CD4-positive, alpha-beta T cell treated with Interleukin-15 for 1 hour (primary cell): ENCODE measurements around the gene ARHGEF26.

Source experiments
- DNase-seq: peaks from one replicate; pipeline ENCODE4 v3.0.0-alpha.2; 2020

Gene ARHGEF26

DNA sequence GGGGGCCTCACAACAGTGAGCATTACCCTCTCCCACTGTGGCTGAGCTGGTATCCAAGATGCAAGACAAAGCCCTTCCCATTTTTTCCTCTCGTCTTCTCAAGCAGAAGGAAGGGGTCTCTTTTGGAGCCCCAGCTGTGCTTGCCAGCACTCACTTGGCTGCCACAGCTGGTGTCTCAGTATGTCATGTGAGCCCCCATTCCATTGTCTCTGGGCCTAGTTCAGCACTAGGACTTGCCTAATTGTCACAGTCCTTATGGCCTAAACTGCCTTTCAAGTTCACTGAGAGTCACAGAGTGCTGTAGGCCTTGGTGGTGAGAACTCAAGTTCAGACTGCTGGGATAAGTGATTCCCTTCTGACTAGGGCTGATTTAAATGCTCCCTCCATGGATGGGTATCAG is 89.8 kb downstream of the ARHGEF26 start:
- DNase-seq: no peak

DNA sequence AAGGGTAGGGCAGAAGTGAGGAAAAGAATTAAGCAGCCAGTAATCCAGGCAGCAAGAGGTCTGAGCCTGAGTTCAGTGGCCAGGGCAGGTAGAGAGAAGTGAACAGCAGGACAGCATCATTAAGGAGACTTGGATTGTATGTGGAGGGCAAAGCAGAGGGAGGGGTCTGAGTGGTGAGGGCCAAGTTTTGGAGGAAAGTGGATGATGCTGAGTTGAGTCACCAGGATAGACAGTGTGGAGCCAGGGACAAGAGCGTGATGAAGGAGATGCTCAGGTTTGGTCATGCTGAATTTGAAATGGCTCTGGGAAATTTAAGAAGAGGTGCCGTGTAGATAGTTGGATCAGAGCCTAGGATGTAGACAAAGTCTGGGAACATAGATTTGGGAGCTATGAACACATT is 93.1 kb downstream of the ARHGEF26 start:
- DNase-seq: no peak

GRCh38 chr3:154217671-154218070 is 96.5 kb downstream of the ARHGEF26 start:
- DNase-seq: no peak

GRCh38 chr3:154218728-154219127 is 97.5 kb downstream of the ARHGEF26 start:
- no peak for DNase-seq

- DNase-seq: no peak
These were observed 99.3 kb downstream of the ARHGEF26 start for GRCh38 chr3:154220462-154220861.

GRCh38 chr3:154223519-154223918 is 102.3 kb downstream of the ARHGEF26 start:
- no peak for DNase-seq

DNA sequence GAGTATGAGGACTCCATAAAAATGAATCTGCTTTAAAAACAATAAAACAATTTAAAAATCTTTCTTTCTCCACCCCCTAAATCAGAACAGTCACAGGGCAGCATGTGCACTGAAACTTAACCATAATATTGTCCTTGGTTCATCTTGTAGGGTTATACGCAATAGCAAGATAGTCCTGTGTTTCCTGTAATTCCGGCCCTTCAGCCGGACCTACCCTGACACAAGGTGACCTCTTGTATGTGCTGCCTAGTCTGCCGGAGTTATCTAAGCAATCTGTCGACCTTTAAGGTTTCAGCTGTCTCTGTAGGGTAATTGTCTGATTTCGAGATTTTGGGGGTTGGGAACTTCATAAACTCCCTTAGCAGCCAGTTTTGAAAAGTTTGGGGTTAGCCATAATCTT is 103.2 kb downstream of the ARHGEF26 start:
- no peak for DNase-seq

GRCh38 chr3:154224866-154225265 is 103.7 kb downstream of the ARHGEF26 start:
- no peak for DNase-seq

- DNase-seq: no peak
These were observed 104.3 kb downstream of the ARHGEF26 start for GRCh38 chr3:154225536-154225935.

- no peak for DNase-seq
These were observed 106.3 kb downstream of the ARHGEF26 start for GRCh38 chr3:154227531-154227930.

DNA sequence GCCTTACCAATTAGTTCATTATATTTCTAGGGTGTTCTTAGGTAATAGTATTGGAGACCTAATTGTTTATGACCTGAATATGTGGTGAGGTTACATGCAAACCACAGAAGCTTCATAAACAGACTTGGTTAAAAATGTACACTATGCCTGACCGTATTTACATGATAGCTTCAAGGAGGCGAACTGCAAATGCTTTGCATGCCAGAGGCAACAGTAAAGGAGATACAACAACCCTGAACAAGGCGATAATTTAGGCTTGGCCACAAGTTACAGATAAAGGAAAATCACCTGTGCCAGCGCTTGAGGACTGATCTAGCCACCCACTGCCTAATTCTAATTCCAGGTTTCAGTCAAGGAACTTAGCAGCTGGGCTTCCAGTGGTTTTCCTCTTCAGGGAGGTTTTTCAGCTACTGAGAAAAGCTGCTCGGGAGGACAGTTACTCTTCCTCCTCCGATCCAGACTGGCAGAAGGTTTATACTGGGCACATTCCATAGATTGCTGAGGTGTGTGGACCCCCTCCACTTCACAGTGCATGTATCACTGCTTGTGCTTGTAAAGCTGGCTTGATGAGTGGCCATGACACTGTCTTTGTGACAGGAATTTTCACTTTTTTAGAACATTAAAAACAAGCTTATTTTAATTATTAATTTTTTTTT is 107.5 kb downstream of the ARHGEF26 start:
- DNase-seq: no peak

- no peak for DNase-seq
These were observed 108.0 kb downstream of the ARHGEF26 start for GRCh38 chr3:154229217-154229590.

DNA sequence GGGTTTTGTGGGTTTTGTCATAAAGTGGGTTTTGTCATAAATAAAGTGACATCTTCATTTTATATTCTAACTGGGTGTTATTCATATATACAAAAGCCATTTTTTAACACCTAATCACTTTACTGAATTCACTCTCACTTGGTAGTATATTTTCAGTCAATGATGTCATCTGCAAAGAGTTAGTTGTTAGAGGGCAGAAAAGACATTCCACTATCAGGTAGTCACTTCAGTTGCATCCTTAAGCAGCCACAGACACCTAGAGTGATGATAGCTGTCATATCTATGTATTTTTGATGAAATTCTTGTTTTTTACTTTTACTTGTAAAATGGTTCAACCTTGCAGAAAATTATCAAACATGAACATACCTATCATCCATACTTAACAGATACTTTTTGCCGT is 114.1 kb downstream of the ARHGEF26 start:
- no peak for DNase-seq

- DNase-seq: no peak
These were observed 115.1 kb downstream of the ARHGEF26 start for GRCh38 chr3:154236331-154236730.

- DNase-seq: no peak
These were observed 119.0 kb downstream of the ARHGEF26 start for GRCh38 chr3:154240235-154240634.

- no peak for DNase-seq
These were observed 120.3 kb downstream of the ARHGEF26 start for GRCh38 chr3:154241496-154241895.

DNA sequence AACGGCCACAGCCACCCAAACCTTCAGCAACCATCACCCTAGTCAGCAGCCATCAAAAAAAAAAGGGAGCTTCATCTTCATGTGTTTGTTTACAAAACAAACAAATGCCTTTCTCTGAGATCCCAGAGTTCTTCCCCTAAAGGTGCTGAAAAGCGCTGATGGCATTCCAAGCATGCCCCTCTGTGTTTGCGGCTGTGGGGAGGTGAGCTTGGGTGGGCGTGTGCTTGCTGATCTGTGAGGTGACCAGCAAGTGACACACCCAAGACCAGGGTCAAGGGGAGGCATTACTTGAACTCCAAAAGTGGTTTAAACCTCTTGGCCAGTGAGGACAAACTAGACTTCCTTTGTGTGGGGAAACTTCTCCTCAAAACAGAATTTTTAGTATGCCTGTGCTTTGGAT is 121.6 kb downstream of the ARHGEF26 start:
- no peak for DNase-seq

GRCh38 chr3:154243353-154243752 is 122.2 kb downstream of the ARHGEF26 start:
- DNase-seq: no peak

- no peak for DNase-seq
These were observed 123.5 kb downstream of the ARHGEF26 start for GRCh38 chr3:154244644-154245043.

GRCh38 chr3:154247806-154248415 is 126.7 kb downstream of the ARHGEF26 start:
- DNase-seq: no peak

DNA sequence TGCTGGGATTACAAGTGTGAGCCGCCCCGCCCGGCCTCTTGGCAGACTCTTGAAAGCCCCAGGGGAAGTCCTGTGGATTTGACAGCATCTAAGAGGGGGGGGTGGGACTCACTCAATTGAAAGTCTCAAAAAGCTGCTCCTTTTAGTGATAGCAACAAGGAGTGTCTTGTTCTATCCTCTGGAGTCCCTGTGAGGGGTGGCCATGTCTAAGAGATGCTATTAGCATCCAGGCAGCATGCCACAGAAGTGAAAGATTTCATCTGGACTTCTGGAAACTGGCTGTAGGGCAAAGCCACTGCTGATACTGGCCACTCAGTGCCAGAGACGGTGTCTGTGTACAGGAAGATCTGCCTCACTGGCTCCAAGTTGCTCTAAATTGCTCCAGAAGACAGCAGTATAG is 129.1 kb downstream of the ARHGEF26 start:
- no peak for DNase-seq

DNA sequence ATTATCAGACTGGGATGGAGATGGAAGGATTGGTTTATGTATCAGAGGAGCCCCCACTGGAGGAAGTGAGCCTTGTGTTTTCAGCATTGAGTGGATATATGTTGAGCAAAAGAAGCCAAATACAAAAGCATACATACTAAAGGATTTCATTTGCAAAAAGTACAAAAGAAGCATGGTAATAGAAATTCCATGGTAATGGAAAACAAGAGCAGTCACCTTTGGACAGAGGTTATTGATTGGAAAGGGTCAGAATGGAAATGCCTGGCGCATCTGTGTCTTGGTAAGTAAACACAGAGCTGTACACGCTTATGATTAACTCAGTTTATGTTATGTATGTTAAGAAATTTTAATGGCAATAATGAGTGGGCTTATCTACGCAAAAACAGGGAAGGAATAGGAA is 130.4 kb downstream of the ARHGEF26 start:
- no peak for DNase-seq

- peak; percentile 66 for DNase-seq
These were observed 131.8 kb downstream of the ARHGEF26 start for GRCh38 chr3:154252759-154253638.

GRCh38 chr3:154254527-154254926 is 133.3 kb downstream of the ARHGEF26 start:
- DNase-seq: no peak
